GM12891 (cell line): ENCODE data around the gene NUDT7.

Source experiments
- POLR2A ChIP-seq: IDR thresholded peaks from 2 replicates; pipeline ENCODE4 v1.6.1; 2011; ENCODE audit warnings: low read depth, low read length, control low read depth
- TAF1 ChIP-seq: IDR thresholded peaks from 2 replicates; pipeline ENCODE4 v1.6.1; 2011; ENCODE audit warnings: low read depth, low read length, control low read depth

- TF ChIP-seq POLR2A (no peak), TAF1 (no peak)
Observed at GRCh38 chr16:77689971-77690370, 32.3 kb upstream of the NUDT7 start.
